GM12864 (cell line): ENCODE measurements around the gene USP7.

ENCODE experiments used
- DNase-seq: peaks from one replicate; pipeline ENCODE4 v3.0.0-alpha.2; 2011; ENCODE audit warnings: low read depth
- H3K4me3 ChIP-seq: 2 replicates; pipeline ENCODE4 v1.5.1; 2011; ENCODE audit warnings: mild to moderate bottlenecking, low read depth, low read length, control low read depth
- CTCF ChIP-seq: IDR thresholded peaks from 2 replicates; pipeline ENCODE4 v1.5.1; 2011; ENCODE audit warnings: low read depth, mild to moderate bottlenecking, moderate library complexity, low read length, control low read depth, inconsistent platforms; ENCODE audit errors: missing control alignments

USP7 gene

GRCh38 chr16:8853150-8853549, 110.6 kb downstream of the USP7 start:
- DNase-seq: no peak
- TF ChIP-seq CTCF: no peak
- H3K4me3 ChIP-seq: no peak overlapping the region

- TF ChIP-seq CTCF: no peak
- DNase-seq: no peak
- H3K4me3 ChIP-seq: no peak overlapping the region
Measured at GRCh38 chr16:8852534-8852933, 111.2 kb downstream of the USP7 start.

- TF ChIP-seq CTCF: no peak
- no peak overlapping the region for H3K4me3 ChIP-seq
- DNase-seq: no peak
Measured at GRCh38 chr16:8851761-8852403, 111.8 kb downstream of the USP7 start.

GRCh38 chr16:8850279-8850885, 113.3 kb downstream of the USP7 start:
- no peak for TF ChIP-seq CTCF
- no peak for DNase-seq
- no peak overlapping the region for H3K4me3 ChIP-seq

GRCh38 chr16:8849411-8850011, 114.2 kb downstream of the USP7 start:
- TF ChIP-seq CTCF: no peak
- H3K4me3 ChIP-seq: no peak overlapping the region
- no peak for DNase-seq

- DNase-seq: no peak
- TF ChIP-seq CTCF: no peak
- H3K4me3 ChIP-seq: no peak overlapping the region
Measured at GRCh38 chr16:8848939-8849391, 114.7 kb downstream of the USP7 start.
